Lower leg skin (tissue), 3 donors: ENCODE results near the gene NPY2R.

Experiments used
- POLR2A ChIP-seq, 2 donors: fragments of 450-650 bp; IDR thresholded peaks; one replicate each; pipeline ENCODE4 v1.6.1; 2016 to 2017; ENCODE audit warnings: antibody characterized with exemption in 2 of 2, mild to moderate bottlenecking in 1 of 2, moderate library complexity in 1 of 2
- TF ChIP-seq, protein P1 (sequence below), 3 donors: fragments of 450-650 bp; IDR thresholded peaks; one replicate each; pipeline ENCODE4 v1.5.1; 2016; ENCODE audit warnings: antibody characterized with exemption in 3 of 3, mild to moderate bottlenecking in 3 of 3, moderate library complexity in 2 of 3

DNA sequence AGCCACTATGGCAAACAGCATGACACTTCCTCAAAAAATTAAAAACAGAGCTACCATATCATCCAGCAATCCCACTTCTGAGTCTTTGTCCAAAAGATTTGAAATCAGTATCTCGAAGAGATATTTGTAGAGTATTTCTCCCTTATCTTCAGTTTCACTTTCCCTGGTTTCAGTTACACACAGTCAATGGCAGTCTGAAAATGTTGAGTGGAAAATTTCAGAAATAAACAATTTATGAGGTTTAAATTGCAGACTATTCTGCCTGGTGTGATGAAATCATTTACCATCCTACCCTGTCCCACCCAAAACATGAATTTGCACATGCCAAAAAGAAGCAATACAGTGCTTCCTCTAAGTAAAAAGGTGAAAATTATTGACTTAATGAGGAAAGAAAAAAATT, 43.9 kb downstream of the NPY2R start:
- TF ChIP-seq POLR2A (IDR thresholded peaks at IDR 0.05) = no peak
- TF ChIP-seq, protein P1, sequence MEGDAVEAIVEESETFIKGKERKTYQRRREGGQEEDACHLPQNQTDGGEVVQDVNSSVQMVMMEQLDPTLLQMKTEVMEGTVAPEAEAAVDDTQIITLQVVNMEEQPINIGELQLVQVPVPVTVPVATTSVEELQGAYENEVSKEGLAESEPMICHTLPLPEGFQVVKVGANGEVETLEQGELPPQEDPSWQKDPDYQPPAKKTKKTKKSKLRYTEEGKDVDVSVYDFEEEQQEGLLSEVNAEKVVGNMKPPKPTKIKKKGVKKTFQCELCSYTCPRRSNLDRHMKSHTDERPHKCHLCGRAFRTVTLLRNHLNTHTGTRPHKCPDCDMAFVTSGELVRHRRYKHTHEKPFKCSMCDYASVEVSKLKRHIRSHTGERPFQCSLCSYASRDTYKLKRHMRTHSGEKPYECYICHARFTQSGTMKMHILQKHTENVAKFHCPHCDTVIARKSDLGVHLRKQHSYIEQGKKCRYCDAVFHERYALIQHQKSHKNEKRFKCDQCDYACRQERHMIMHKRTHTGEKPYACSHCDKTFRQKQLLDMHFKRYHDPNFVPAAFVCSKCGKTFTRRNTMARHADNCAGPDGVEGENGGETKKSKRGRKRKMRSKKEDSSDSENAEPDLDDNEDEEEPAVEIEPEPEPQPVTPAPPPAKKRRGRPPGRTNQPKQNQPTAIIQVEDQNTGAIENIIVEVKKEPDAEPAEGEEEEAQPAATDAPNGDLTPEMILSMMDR (IDR thresholded peaks at IDR 0.05) = no peak
